GM19193 (cell line): ENCODE results near the gene SMOC2.

ENCODE experiments used
- POLR2A ChIP-seq: IDR thresholded peaks from 4 replicates; pipeline ENCODE4 v1.6.1; 2011; ENCODE audit not compliant: insufficient read depth, insufficient read length; ENCODE audit errors: extremely low read depth

SMOC2 gene

DNA sequence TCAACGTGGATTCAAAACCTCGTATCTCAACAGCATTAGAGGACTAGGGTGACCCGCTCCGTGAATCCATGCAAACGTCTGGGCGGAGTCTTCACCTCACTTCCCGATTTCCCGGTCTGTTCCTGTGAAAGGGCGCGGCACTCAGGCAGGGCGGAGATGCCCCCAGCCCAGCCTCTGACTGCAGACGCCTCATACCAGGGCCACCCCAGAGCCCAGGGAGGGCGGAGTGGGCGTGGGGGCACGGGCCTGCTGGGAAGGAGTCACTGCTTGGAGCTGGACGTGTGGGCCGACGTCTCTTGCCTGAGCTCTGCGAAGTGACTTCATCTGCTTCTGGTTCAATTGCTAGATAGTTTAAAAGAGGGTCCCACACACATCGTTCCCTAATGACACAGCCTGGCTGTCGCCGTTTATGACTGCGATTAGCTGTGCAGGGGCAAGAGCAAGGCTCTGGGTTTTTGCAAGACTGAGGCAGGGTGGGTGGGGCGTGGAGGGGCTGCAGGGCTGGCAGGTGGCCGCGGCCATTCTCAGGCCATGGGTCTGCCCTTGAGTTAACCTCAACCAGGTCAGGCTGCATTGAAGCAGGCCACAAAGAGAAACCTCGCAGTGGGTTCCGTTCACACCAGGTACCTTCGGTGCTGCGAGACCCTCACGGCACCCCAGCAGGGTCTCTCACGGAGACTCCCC lies 15.0 kb downstream of the SMOC2 start:
- no peak for TF ChIP-seq POLR2A

DNA sequence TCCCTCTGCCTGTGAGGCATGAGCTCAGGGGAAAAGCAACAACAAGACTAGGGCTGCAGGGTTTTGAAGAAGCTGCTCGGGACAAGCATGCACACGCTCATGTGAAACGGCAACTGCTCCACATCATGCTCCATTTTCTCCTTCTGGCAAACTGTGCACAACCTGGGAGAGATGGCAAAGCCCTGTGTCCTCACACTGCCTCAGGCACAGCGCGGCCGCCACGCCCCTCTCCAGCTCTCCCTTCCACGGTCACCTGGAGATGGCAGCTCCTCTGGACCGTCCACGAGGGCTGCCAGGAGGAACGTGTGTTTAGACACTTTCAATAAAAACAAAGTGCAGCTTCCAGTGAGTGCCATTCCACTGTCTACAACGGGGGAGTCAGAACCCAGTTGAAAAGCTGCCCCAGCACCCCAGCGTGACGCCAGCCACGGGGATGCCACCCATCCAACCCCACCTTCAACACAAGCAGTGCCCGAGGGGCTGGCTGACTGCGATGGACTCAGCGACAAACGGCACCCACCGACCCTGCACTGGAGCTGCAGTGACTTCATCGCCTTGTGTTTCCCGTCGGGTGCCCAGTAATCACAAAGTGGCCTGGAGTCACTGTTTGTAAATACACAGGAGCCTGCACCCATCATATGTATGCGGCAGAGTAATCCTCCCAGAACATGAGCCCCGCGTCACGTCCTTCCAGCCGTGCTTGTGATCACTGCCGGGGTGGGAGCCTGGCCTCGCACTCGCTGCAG lies 16.1 kb downstream of the SMOC2 start:
- no peak for TF ChIP-seq POLR2A

DNA sequence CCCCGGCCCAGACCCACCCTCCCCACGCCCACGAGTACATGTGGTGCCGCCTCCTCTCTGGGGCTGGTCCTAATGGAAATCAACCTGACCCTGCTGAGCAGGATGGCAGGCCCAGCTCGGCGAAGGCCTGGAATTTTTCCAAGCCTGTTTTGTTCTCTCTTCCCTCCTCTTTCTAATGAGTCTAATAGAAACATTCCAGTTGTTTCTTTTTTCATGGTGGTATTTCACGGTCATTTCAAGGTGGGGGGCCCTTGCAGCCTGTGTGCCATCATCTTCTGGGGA lies 16.6 kb downstream of the SMOC2 start:
- TF ChIP-seq POLR2A = no peak

GRCh38 chr6:168458101-168458500 lies 17.1 kb downstream of the SMOC2 start:
- TF ChIP-seq POLR2A = no peak

DNA sequence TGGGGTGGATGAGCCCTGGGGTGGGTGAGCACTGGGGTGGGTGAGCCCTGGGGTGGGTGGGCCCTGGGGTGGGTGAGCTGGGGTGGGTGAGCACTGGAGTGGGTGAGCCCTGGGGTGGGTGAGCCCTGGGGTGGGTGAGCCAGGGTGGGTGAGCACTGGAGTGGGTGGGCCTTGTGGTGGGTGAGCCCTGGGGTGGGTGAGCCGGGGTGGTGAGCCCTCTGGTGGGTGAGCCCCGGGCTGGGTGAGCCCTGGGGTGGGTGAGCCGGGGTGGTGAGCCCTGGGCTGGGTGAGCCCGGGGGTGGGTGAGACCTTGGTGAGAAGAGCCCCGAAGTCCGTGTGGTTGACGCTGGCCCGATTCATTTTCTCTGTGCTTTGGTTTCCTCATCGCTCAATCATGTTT lies 18.6 kb downstream of the SMOC2 start:
- no peak for TF ChIP-seq POLR2A

DNA sequence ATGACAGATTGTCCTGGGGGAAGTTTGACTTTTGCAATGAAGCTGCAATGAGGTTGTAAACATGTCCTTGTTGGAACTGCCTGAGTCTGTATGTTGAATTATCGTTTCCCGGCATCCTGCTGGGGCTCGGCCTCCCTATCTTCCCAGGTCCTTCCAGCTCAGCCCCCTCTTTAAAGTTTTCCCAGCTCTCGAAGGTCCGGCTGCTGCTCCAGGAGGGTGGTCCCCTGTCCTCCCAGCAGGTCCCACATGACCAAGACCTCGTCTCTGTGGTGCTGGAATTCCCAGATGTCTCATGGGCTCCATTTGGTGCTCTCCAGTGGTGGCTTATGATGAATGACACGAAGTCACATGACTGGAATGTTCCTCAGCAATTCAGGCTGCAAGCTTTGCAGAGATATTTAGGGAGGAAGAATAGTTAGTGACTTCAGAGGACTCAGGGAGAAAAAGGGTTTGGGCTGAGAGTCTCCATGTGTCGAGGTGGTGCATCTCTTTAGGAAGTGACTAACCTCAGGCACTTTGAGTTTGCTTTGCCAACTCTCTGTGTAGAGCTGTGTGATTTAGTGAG lies 21.4 kb downstream of the SMOC2 start:
- no peak for TF ChIP-seq POLR2A

DNA sequence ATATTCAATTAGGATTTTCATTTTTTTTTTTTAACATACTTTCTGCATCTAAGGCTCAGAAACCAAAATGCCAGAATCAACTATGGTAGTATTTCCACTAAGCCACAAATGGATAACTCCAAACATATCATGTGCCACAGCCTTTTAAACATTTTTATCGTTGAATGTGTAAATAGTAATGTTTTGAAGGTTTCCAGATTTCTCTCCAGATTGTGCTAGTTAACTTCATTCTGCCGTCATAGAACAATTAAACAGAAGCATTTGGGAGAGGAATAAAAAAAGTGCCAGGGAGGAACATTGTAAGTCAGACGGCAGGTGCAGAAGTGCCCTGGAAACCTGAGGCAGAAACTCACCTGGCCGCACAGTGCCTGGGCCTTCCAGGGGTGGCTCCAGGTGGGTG lies 23.6 kb downstream of the SMOC2 start:
- no peak for TF ChIP-seq POLR2A

GRCh38 chr6:168468045-168468444 lies 27.1 kb downstream of the SMOC2 start:
- TF ChIP-seq POLR2A = no peak

GRCh38 chr6:168469521-168469920 lies 28.5 kb downstream of the SMOC2 start:
- no peak for TF ChIP-seq POLR2A

DNA sequence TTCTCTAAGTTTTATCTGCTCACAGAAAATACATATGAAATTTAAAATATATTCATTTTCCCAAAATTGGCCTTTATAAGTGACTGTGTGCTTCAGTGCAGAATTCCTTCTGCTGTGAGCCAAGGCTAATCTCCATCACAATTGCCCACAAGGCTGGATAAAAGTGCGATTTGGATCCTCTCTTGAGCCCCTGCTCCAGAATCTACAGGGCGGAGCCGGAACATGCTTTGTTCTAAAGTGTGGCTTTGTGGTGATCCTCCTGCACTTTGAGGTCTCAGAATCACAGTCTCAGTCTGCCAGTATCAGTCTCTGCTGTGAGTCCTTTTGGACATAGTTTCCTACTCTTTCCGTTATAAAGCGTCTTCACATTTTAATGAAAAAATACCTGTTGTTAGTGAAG lies 28.9 kb downstream of the SMOC2 start:
- no peak for TF ChIP-seq POLR2A

DNA sequence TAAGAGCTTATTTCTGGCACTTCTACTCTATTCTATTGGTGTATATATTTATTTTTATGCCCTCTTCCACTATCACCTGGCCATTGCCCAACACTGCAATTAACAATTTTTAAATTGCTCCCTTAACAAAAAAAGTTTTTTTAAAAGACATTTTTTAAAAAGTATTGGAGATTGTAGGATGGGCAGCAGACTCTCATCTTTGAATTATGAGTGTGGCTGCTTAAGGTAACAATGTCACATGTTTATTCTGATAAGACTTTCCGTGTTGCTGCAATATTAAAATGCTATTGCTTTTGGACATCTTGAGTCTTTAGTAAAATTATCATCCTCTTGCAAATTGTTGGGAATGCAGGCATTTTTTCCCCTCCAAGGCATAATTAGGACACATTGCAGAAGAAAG lies 31.4 kb downstream of the SMOC2 start:
- no peak for TF ChIP-seq POLR2A

GRCh38 chr6:168473197-168473596 lies 32.2 kb downstream of the SMOC2 start:
- TF ChIP-seq POLR2A = no peak

DNA sequence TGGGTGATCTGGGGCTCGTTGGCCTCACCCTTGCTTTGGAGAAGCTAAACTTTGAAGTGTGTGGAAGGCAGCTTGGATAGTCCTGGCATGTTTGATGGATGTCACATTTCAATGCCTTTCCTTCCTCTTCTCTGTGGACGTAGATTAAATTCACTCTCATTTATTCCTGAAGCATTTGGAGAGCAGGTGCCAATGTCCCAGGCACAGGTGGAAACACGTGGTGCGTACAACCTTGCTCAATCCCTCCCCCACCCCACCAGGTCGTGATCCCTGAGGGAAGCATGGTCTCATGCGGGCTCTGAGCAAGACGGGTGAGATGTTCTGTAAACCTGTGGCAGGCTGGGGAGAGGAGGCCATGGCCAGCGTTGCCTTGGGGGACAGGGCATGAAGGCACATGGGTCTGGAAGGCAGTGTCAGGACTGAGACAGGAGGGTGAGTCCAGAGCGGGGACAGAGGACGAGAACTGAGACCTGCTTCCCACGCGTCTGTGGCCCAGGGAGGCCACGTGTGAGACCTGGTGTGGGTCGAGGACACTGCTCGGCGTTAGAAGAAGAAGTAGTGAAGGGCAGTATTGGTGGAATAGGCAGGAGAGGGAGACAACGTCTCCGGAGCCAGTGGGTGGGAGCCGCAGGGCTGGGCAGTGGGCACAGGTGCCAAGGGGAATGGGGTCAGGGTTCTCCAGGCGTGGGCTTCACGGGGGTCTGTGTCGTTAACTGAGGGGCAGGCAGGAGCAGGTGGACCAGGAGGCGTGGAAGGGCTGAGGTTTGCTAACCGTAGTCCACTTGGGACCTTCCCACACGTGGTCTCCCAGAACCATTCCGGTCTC lies 34.4 kb downstream of the SMOC2 start:
- no peak for TF ChIP-seq POLR2A

DNA sequence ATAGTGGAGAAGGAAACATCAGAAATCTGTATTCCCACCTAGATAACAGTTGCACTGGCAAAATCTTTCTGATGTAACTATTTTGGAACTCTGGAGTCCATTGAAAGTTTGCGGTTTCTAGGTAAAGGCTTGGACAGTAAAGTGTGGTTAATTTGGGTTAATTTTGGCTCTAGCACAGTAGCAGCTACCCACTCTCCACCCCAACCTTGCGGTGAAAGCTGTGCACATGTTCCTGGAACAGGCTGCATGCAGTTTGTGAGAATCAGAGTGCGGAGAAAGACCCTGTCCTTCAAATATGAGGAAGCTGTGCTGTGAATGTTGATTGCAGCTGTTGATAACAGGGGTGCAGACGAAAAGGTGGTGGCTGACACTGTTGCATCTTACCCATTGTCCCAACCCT lies 38.4 kb downstream of the SMOC2 start:
- TF ChIP-seq POLR2A = no peak

DNA sequence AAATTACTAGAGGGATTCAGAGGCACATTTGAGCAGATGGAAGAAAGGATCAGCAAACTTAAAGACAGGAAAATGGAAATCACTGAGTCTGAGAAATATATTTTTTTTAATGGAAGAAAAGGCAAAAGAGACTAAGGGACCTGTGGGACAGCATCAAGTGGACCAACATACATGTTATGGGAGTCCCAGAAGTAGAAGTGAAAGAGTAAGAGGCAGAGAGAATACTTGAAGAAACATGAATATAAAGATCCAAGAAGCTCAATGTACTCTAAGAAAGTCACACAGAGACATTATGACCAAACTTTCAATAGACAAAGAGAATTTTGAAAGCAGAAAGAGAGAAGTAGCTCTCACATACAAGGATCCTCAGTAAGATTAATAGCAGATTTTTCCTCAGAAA lies 39.5 kb downstream of the SMOC2 start:
- TF ChIP-seq POLR2A = no peak
